HCT116 (cell line): ENCODE data around the gene GNG7. TPM values are rescaled to one million over a fixed set of nuclear protein-coding genes. Genes with fewer than 3 reads are reported as not detected.

Source experiments
- ATAC-seq: fragments of 200-7000 bp; cut with Tn5 transposase; 2 replicates; pipeline ENCODE4 v1.9.1; 2020; ENCODE audit warnings: mild to moderate bottlenecking, moderate library complexity
- BruUV-seq: library from RNA; stranded (reverse); fragments of 400-500 nt; replicated peaks from 2 replicates; lab custom pipeline; 2021; lab: Mats Ljungman, UMichigan
- CTCF ChIA-PET: fragments of 300-600 bp; sonication (Branson Sonifier 250); formaldehyde crosslinking; loops from one replicate; lab custom pipeline; 2021; ENCODE audit warnings: antibody characterized with exemption; lab: Charles Lee
- POLR2A ChIA-PET: fragments of 300-600, 350-600 bp; sonication (Branson Sonifier 250); formaldehyde crosslinking; loops from one replicate; lab custom pipeline; 2021; ENCODE audit warnings: antibody characterized with exemption; lab: Charles Lee
- RAD21 ChIA-PET, 2 experiments: fragments of 300-600 bp; sonication (Branson Sonifier 250); formaldehyde crosslinking; loops; one replicate each; lab custom pipeline; 2023; ENCODE audit warnings: low total read pairs in 2 of 2; ENCODE audit not compliant: uncharacterized antibody in 2 of 2, unreplicated experiment in 2 of 2, low non-redundant PET in 1 of 2; lab: Charles Lee
- DNase-seq: peaks from one replicate; pipeline ENCODE4 v3.0.0-alpha.2; 2010; ENCODE audit warnings: low read depth, low spot score
- H2AFZ ChIP-seq: fragments of 200-600 bp; shearing (Covaris generic), sonication (generic); 2 replicates; pipeline ENCODE4 v1.6.1; 2017; ENCODE audit warnings: low read depth, mixed run types, mixed read lengths, antibody characterized with exemption, low read length; ENCODE audit not compliant: poor library complexity, severe bottlenecking
- H3K27ac ChIP-seq: 2 replicates; pipeline ENCODE4 v1.5.1; 2012; ENCODE audit warnings: low read depth, low read length
- H3K27me3 ChIP-seq: fragments of 200-600 bp; sonication (generic); 2 replicates; pipeline ENCODE4 v1.6.1; 2016; ENCODE audit warnings: mixed run types, low read length, mixed read lengths; ENCODE audit not compliant: insufficient read depth
- H3K36me3 ChIP-seq, 2 experiments: fragments of 200-500 bp in 1 of 2; fragments of 200-600 bp in 1 of 2; sonication (Bioruptor generic) in 1 of 2; sonication (generic) in 1 of 2; 2 replicates each; pipeline versions ENCODE4 v1.5.1 to v1.6.1; 2014 to 2016; ENCODE audit warnings: low read length in 2 of 2, inconsistent platforms in 1 of 2, mixed read lengths in 1 of 2, mixed run types in 1 of 2; ENCODE audit not compliant: insufficient read depth in 2 of 2, control insufficient read depth in 1 of 2
- H3K4me1 ChIP-seq, 2 experiments: fragments of 200-600 bp in 1 of 2; sonication (generic) in 1 of 2; 2 replicates each; pipeline versions ENCODE4 v1.5.1 to v1.6.1; 2012 to 2017; ENCODE audit warnings: low read length in 2 of 2, inconsistent platforms in 1 of 2, mild to moderate bottlenecking in 1 of 2, mixed read lengths in 1 of 2, mixed run types in 1 of 2, moderate library complexity in 1 of 2; ENCODE audit not compliant: insufficient read depth in 2 of 2, control insufficient read depth in 1 of 2
- H3K4me2 ChIP-seq: fragments of 200-600 bp; sonication (generic); 2 replicates; pipeline ENCODE4 v1.6.1; 2017; ENCODE audit warnings: mixed run types, low read length, mixed read lengths
- H3K4me3 ChIP-seq, 2 experiments: fragments of 200-600 bp in 1 of 2; sonication (generic) in 1 of 2; replicated peaks in 1 of 2; 2 replicates each; pipeline ENCODE4 v1.5.1; 2011 to 2016; ENCODE audit warnings: low read length in 2 of 2, control low read depth in 1 of 2, low read depth in 1 of 2, mild to moderate bottlenecking in 1 of 2, mixed read lengths in 1 of 2, mixed run types in 1 of 2
- H3K79me2 ChIP-seq: fragments of 200-600 bp; sonication (generic); 2 replicates; pipeline ENCODE4 v1.6.1; 2017; ENCODE audit warnings: mild to moderate bottlenecking, mixed run types, low read length, moderate library complexity, mixed read lengths; ENCODE audit not compliant: insufficient read depth
- H3K9ac ChIP-seq: fragments of 200-600 bp; sonication (generic); 2 replicates; pipeline ENCODE4 v1.6.1; 2016; ENCODE audit warnings: low read length, mixed read lengths
- H3K9me2 ChIP-seq: fragments of 200-600 bp; sonication (generic), shearing (Covaris generic); 2 replicates; pipeline ENCODE4 v1.6.1; 2017; ENCODE audit warnings: mixed run types, mild to moderate bottlenecking, moderate library complexity; ENCODE audit not compliant: insufficient read depth
- H3K9me3 ChIP-seq, 2 experiments: fragments of 200-500 bp in 1 of 2; fragments of 200-600 bp in 1 of 2; sonication (Bioruptor generic) in 1 of 2; sonication (generic) in 1 of 2; 2 replicates each; pipeline ENCODE4 v1.6.1; 2014 to 2017; ENCODE audit warnings: low read length in 2 of 2, mixed read lengths in 2 of 2, inconsistent platforms in 1 of 2, low read depth in 1 of 2, mild to moderate bottlenecking in 1 of 2, mixed run types in 1 of 2, moderate library complexity in 1 of 2; ENCODE audit not compliant: control insufficient read depth in 1 of 2, insufficient read depth in 1 of 2
- H4K20me1 ChIP-seq: fragments of 200-600 bp; sonication (generic), shearing (Covaris generic); 2 replicates; pipeline ENCODE4 v1.6.1; 2017; ENCODE audit warnings: mixed run types, mild to moderate bottlenecking, moderate library complexity; ENCODE audit not compliant: insufficient read depth
- ATF3 ChIP-seq: IDR thresholded peaks from 2 replicates; pipeline ENCODE4 v1.6.1; 2012
- EGR1 ChIP-seq: IDR thresholded peaks from 2 replicates; pipeline ENCODE4 v1.6.1; 2012; ENCODE audit warnings: low read depth
- EZH2phosphoT487 ChIP-seq: fragments of 200-600 bp; IDR thresholded peaks from 2 replicates; pipeline ENCODE4 v1.6.1; 2018; ENCODE audit warnings: antibody characterized with exemption, borderline replicate concordance
- FOSL1 ChIP-seq: IDR thresholded peaks from 2 replicates; pipeline ENCODE4 v1.6.1; 2012; ENCODE audit warnings: low read depth
- POLR2AphosphoS5 ChIP-seq: IDR thresholded peaks from 2 replicates; pipeline ENCODE4 v1.6.1; 2011; ENCODE audit warnings: mild to moderate bottlenecking, low read depth, low read length, moderate library complexity
- RAD21 ChIP-seq: IDR thresholded peaks from 2 replicates; pipeline ENCODE4 v1.6.1; 2012; ENCODE audit warnings: low read depth, mild to moderate bottlenecking
- SP1 ChIP-seq: IDR thresholded peaks from 2 replicates; pipeline ENCODE4 v1.6.1; 2012; ENCODE audit warnings: low read depth
- YY1 ChIP-seq: IDR thresholded peaks from 2 replicates; pipeline ENCODE4 v1.6.1; 2011; ENCODE audit warnings: low read length, low read depth, moderate library complexity, mild to moderate bottlenecking; ENCODE audit not compliant: insufficient replicate concordance; ENCODE audit errors: extremely low read depth
- ZNF274 ChIP-seq: fragments of 200-500 bp; sonication (Bioruptor generic); IDR thresholded peaks from 2 replicates; pipeline ENCODE4 v1.6.1; 2014; ENCODE audit warnings: mild to moderate bottlenecking, low read depth, low read length, inconsistent platforms
- intact Hi-C: fragments of 100-400 bp; cut with micrococcal nuclease; formaldehyde crosslinking; loops from 2 replicates; pipeline ENCODE4 v1.10.0; 2022
- total RNA-seq: library from RNA; stranded (reverse); gene quantifications from one replicate; pipeline ENCODE4 v1.2.1, GENCODE V29; 2021; ENCODE audit not compliant: unreplicated experiment
- TF ChIP-seq, protein P1 (sequence below): IDR thresholded peaks from 2 replicates; pipeline ENCODE4 v1.6.1; 2011; ENCODE audit warnings: mild to moderate bottlenecking, low read length, moderate library complexity; ENCODE audit not compliant: insufficient replicate concordance; ENCODE audit errors: extremely low read depth

The GNG7 gene
- total RNA-seq, 1 experiment from 2014 or later, result 11.3 TPM

- Histone ChIP-seq H3K9me3 (no peaks in the 10 kb centered on the region), H3K9me2 (no peaks in the 10 kb centered on the region), H3K4me3 (no peak overlapping the region), H3K36me3 (no peaks in the 10 kb centered on the region), H3K4me2 (no peak overlapping the region), H3K9ac (no peak overlapping the region), H3K79me2 (peaks cover 6% of the 10 kb centered on the region), H3K4me1 (peaks cover 0 to 3% of the 10 kb centered on the region in 2 experiments; a peak in 3 of 4 replicates), H2AFZ (no peak overlapping the region), H3K27me3 (peaks cover 8% of the 10 kb centered on the region), H3K27ac (no peak overlapping the region), H4K20me1 (no peaks in the 10 kb centered on the region)
- BruUV-seq, result no TSS peak
- intact Hi-C loops, result no loop called here
- ChIA-PET RAD21 (no interaction called here), POLR2A (no interaction called here), CTCF (no interaction called here)
- no peak for DNase-seq
- ATAC-seq, result no peak
- TF ChIP-seq EZH2phosphoT487 (no peak), FOSL1 (no peak), EGR1 (no peak), ATF3 (no peak), SP1 (no peak), ZNF274 (no peak), YY1 (no peak), POLR2AphosphoS5 (no peak), RAD21 (no peak)
- TF ChIP-seq, protein P1, sequence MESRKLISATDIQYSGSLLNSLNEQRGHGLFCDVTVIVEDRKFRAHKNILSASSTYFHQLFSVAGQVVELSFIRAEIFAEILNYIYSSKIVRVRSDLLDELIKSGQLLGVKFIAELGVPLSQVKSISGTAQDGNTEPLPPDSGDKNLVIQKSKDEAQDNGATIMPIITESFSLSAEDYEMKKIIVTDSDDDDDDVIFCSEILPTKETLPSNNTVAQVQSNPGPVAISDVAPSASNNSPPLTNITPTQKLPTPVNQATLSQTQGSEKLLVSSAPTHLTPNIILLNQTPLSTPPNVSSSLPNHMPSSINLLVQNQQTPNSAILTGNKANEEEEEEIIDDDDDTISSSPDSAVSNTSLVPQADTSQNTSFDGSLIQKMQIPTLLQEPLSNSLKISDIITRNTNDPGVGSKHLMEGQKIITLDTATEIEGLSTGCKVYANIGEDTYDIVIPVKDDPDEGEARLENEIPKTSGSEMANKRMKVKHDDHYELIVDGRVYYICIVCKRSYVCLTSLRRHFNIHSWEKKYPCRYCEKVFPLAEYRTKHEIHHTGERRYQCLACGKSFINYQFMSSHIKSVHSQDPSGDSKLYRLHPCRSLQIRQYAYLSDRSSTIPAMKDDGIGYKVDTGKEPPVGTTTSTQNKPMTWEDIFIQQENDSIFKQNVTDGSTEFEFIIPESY, result no peak
Observed at GRCh38 chr19:2744113-2744512, 41.6 kb upstream of the GNG7 start.
